Adrenal gland (tissue), 12 donors: ENCODE measurements around the gene ISM1. TPM values are rescaled to one million over a fixed set of nuclear protein-coding genes. Genes with fewer than 3 reads are reported as not detected.

Source experiments
- DNase-seq, 7 donors: peaks; one replicate each; pipeline ENCODE4 v3.0.0-alpha.2; 2019 to 2020
- H3K27ac ChIP-seq, 5 donors: fragments of 200-600 bp; sonication (generic) in 4 of 5; 1 replicate in 3 of 5; 2 replicates in 2 of 5; pipeline versions ENCODE4 v1.5.1 to v1.8.0; 2016 to 2020; ENCODE audit warnings: mild to moderate bottlenecking in 1 of 5
- H3K27me3 ChIP-seq: fragments of 200-600 bp; 2 replicates; pipeline ENCODE4 v1.8.0; 2021
- H3K36me3 ChIP-seq, 2 donors: fragments of 200-600 bp; replicated peaks in 1 of 2; 1 replicate in 1 of 2; 2 replicates in 1 of 2; pipeline versions ENCODE4 v1.5.1 to v1.8.0; 2018 to 2022
- H3K4me1 ChIP-seq, 2 donors: fragments of 200-600 bp; replicated peaks in 1 of 2; 1 replicate in 1 of 2; 2 replicates in 1 of 2; pipeline versions ENCODE4 v1.5.1 to v1.8.0; 2018 to 2021
- H3K4me3 ChIP-seq, 4 donors: fragments of 200-600 bp; sonication (generic) in 3 of 4; one replicate each; pipeline ENCODE4 v1.5.1; 2016 to 2018
- H3K9me3 ChIP-seq, 3 donors: fragments of 200-600 bp; sonication (generic) in 1 of 3; replicated peaks in 1 of 3; 1 replicate in 2 of 3; 2 replicates in 1 of 3; pipeline versions ENCODE4 v1.5.1 to v1.8.0; 2016 to 2021
- CTCF ChIP-seq, 6 experiments: fragments of 450-650 bp in 4 of 6; fragments of 200-600 bp in 2 of 6; sonication (generic) in 1 of 6; IDR thresholded peaks; 1 replicate in 5 of 6; 2 replicates in 1 of 6; pipeline versions ENCODE4 v1.5.1 to v1.8.0; 2016 to 2021; ENCODE audit warnings: antibody characterized with exemption in 6 of 6, mild to moderate bottlenecking in 2 of 6, moderate library complexity in 1 of 6
- POLR2A ChIP-seq, 2 donors: fragments of 450-650 bp; IDR thresholded peaks; one replicate each; pipeline ENCODE4 v1.6.1; 2017; ENCODE audit warnings: antibody characterized with exemption in 2 of 2, mild to moderate bottlenecking in 2 of 2, moderate library complexity in 1 of 2
- WGBS, 4 donors: extraction: QIAGEN DNeasy Blood & Tissue Kit in 2 of 4; methylation state at CpG; one replicate each; pipeline versions ENCODE4 v1.1.5 to v1.1.7; 2013 to 2017; 5-methylcytosine and 5-hydroxymethylcytosine counted together
- intact Hi-C, 2 donors: fragments of 100-400 bp; cut with DNase I; formaldehyde crosslinking; loops; one replicate each; pipeline versions ENCODE4 v1.14.1 to v1.15.0; 2022 to 2023
- polyA plus RNA-seq, 3 donors: library from polyadenylated mRNA; stranded (reverse); fragments of 200-250 nt in 2 of 3; fragments of 350-450 nt in 1 of 3; fragmentation: Illumina TruSeq in 1 of 3; extraction: RNeasy Lipid Tissue Mini Kit (QIAGEN cat#74804) in 1 of 3; gene quantifications; one replicate each; pipeline ENCODE4 v1.2.3, GENCODE V29; 2013 to 2014
- total RNA-seq, 9 donors: library from RNA; depleted of rRNA in 4 of 9; stranded (reverse); fragments of >200 nt in 4 of 9; fragments of 120-200 nt in 1 of 9; fragmentation: NEBNext Ultra II Directional in 1 of 9; extraction: Animal tissue kit (Norgen Biotek cat#: 25700) in 1 of 9; gene quantifications; one replicate each; pipeline versions ENCODE4 v1.1.0 to v1.2.4, GENCODE V29; 2013 to 2023
- donor health status: healthy with polysubstance abuse.
- donor health status: Bipolar disorder and iron deficiency.
- donor health status: DM: yes; HTN: yes; CAD: no.
- donor health status: DM: no; HTN: no; CAD: no.
- donor health status: DM: no; HTN: no; CAD: no.
- donor health status: DM: yes; HTN: yes; CAD: no.

The ISM1 gene
- total and polyA plus RNA-seq, 12 donors = 0.17 to 4.4 (median 1.8) TPM

GRCh38 chr20:13299401-13299800 is 78.3 kb downstream of the ISM1 start:
- H3K27me3 ChIP-seq = no peaks in the 10 kb centered on the region
- H3K9me3 ChIP-seq = no peaks in the 10 kb centered on the region
- no peaks in the 10 kb centered on the region for H3K4me1 ChIP-seq
- no peak overlapping the region for H3K27ac ChIP-seq
- no peak for DNase-seq
- TF ChIP-seq CTCF (IDR thresholded peaks at IDR 0.05) = no peak
- no peak for TF ChIP-seq POLR2A (IDR thresholded peaks at IDR 0.05)
- intact Hi-C loops = no loop called here
- H3K4me3 ChIP-seq = no peak overlapping the region
- 89 to 92% (median 92%) methylated on average over 18 of the region's 18 CpGs for WGBS, 4 donors
- no peaks in the 10 kb centered on the region for H3K36me3 ChIP-seq

- no peak for TF ChIP-seq POLR2A (IDR thresholded peaks at IDR 0.05)
- no peak for TF ChIP-seq CTCF (IDR thresholded peaks at IDR 0.05)
- no peaks in the 10 kb centered on the region for H3K4me1 ChIP-seq
- no peaks in the 10 kb centered on the region for H3K27me3 ChIP-seq
- no peaks in the 10 kb centered on the region for H3K36me3 ChIP-seq
- no peaks in the 10 kb centered on the region for H3K9me3 ChIP-seq
- intact Hi-C loops = no loop called here
- WGBS, 4 donors = 89 to 97% (median 94%) methylated on average over 2 of the region's 2 CpGs
- H3K27ac ChIP-seq = no peak overlapping the region
- no peak for DNase-seq
- no peak overlapping the region for H3K4me3 ChIP-seq
Measured at GRCh38 chr20:13301596-13301995, 80.5 kb downstream of the ISM1 start.

GRCh38 chr20:13302647-13303450 is 81.8 kb downstream of the ISM1 start:
- H3K4me3 ChIP-seq = no peak overlapping the region
- WGBS, 4 donors = 51 to 64% (median 54%) methylated on average over 4 to 9 of the region's 9 CpGs
- H3K9me3 ChIP-seq = no peaks in the 10 kb centered on the region
- peak in 6 of 7 donors; percentile 24 to 44 (median 37) for DNase-seq
- no peaks in the 10 kb centered on the region for H3K27me3 ChIP-seq
- H3K36me3 ChIP-seq = no peaks in the 10 kb centered on the region
- intact Hi-C loops = no loop called here
- no peaks in the 10 kb centered on the region for H3K4me1 ChIP-seq
- H3K27ac ChIP-seq = no peak overlapping the region
- TF ChIP-seq CTCF (IDR thresholded peaks at IDR 0.05) (peak; percentile 33 to 58 (median 48)), POLR2A (IDR thresholded peaks at IDR 0.05) (no peak)

GRCh38 chr20:13305284-13305683 is 84.2 kb downstream of the ISM1 start:
- WGBS, 4 donors = 82 to 88% (median 85%) methylated on average over 6 of the region's 6 CpGs
- H3K9me3 ChIP-seq = no peaks in the 10 kb centered on the region
- no peaks in the 10 kb centered on the region for H3K27me3 ChIP-seq
- TF ChIP-seq CTCF (IDR thresholded peaks at IDR 0.05) = no peak
- TF ChIP-seq POLR2A (IDR thresholded peaks at IDR 0.05) = no peak
- no peaks in the 10 kb centered on the region for H3K4me1 ChIP-seq
- no peak overlapping the region for H3K4me3 ChIP-seq
- DNase-seq = no peak
- H3K27ac ChIP-seq = no peak overlapping the region
- intact Hi-C loops = no loop called here
- H3K36me3 ChIP-seq = no peaks in the 10 kb centered on the region
